AG04450 (cell line): ENCODE results near the gene IDI2. TPM values are rescaled to one million over a fixed set of nuclear protein-coding genes. Genes with fewer than 3 reads are reported as not detected.

Experiments
- CTCF ChIA-PET: fragments of 300-600, 350-600 bp; formaldehyde crosslinking; extraction: SDS; loops from one replicate; lab custom pipeline; 2022; ENCODE audit warnings: antibody characterized with exemption, inconsistent platforms; lab: Charles Lee
- POLR2A ChIA-PET: fragments of 350-600 bp; formaldehyde crosslinking; extraction: SDS; loops from one replicate; lab custom pipeline; 2021; ENCODE audit warnings: antibody characterized with exemption, inconsistent platforms; lab: Yijun Ruan, JAX
- DNase-seq: peaks from one replicate; pipeline ENCODE4 v3.0.0-alpha.2; 2011; ENCODE audit warnings: low read depth, low spot score
- H3K27ac ChIP-seq: one replicate; pipeline ENCODE4 v1.5.1; 2012; ENCODE audit warnings: low read depth, low read length, control low read depth
- H3K27me3 ChIP-seq: one replicate; pipeline ENCODE4 v1.6.0; 2012; ENCODE audit warnings: low read length; ENCODE audit not compliant: control insufficient read depth, insufficient read depth
- H3K4me3 ChIP-seq: 2 replicates; pipeline ENCODE4 v1.5.1; 2011; ENCODE audit warnings: mild to moderate bottlenecking, low read depth, low read length, control low read depth
- H3K9me3 ChIP-seq: 2 replicates; pipeline ENCODE4 v1.5.1; 2012; ENCODE audit warnings: low read length; ENCODE audit not compliant: control insufficient read depth, insufficient read depth
- CTCF ChIP-seq: IDR thresholded peaks from 2 replicates; pipeline ENCODE4 v1.5.1; 2011; ENCODE audit warnings: low read depth, low read length, control low read depth, inconsistent platforms
- polyA plus RNA-seq: library from polyadenylated mRNA; depleted of rRNA; stranded (reverse); fragments of >200 nt; gene quantifications from 2 replicates; pipeline ENCODE4 v1.2.3, GENCODE V29; 2011; rRNA removed

Gene IDI2
- polyA plus RNA-seq, 1 experiment, result not detected

DNA sequence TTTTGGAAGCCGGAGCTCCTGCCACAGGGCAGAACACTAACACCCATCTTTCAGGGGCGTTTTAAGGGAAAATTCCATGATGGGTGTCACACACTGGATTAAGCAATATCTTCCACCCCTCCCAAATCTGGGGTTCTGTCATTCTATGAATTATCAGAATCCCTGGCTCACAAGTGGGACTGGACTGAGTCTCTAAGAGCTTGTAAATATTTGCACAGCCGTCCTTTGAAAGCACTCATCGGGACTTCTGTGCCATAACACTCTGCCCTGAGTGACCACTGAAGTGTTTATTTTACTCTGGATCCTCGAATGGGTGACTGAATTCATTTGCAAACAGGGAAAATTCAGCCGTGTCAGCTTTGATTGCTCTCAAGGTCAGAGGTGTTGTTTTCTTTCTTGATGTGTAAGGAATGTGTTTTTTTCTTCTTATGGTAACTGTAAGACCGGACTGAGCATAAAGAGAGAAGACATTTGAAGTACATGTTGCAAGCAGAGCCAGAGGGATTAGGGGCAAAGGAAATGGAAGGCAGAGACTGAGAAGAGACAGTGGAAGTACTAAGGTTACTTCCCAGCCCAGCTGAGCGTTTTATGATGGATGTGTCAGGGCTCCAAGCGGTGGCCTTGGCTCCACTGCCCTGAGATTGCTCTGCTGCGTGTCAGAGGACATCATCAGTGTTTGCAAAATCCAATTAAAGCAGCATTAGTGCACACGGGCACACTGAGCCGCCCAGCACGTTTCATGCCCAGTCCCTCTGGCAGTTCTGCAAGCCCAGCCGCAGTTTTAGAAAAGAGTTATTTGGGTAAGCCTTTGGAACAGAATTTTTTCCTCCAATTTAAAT, 55.1 kb downstream of the IDI2 start:
- no peak overlapping the region for H3K27ac ChIP-seq
- H3K9me3 ChIP-seq, result peaks cover 5% of the 10 kb centered on the region; the same call in 1 of the 2 replicates
- ChIA-PET CTCF (interaction anchor here (1.0 kb wide), 1 partner anchor 10 kb away, joined by 3 read pairs; no protein-coding TSS in a partner anchor), POLR2A (interaction anchor here (1.1 kb wide), 1 partner anchor 17 kb away, joined by 3 read pairs; the partner anchor contains the start of gene GTPBP4)
- peak overlapping the region; percentile 13; the same call in 1 of the 2 replicates for H3K4me3 ChIP-seq
- no peak for TF ChIP-seq CTCF
- H3K27me3 ChIP-seq, result no peaks in the 10 kb centered on the region
- no peak for DNase-seq

DNA sequence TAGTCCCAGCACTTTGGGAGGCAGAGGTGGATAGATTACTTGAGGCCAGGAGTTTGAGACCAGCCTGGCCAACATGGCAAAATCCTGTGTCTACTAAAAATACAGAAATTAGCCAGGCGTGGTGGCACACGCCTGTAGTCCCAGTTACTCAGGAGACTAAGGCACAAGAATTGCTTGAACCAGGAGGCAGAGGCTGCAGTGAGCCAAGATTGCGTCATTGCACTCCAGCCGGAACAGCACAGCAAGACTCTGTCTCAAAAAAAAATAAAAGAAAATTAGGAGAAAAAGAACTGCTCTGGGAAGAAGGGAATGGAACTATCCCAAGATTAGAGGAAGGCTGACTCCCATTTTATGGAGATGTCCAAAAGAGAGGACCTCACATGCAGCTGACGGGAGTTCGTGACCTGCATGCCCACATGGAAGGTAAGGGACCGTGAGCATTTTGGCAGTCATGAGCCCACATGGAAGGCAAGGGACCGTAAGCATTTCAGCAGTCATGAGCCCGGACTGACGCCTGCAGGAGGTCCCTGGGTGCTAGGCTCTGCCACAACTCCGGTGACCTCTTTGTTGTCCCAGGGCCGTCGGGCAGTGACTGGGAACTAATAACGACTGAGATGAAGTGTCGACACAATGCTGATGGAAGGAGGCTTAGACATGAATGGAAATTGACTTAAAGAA, 56.0 kb downstream of the IDI2 start:
- no peak for DNase-seq
- no peak overlapping the region for H3K4me3 ChIP-seq
- CTCF ChIA-PET, result interaction anchor here (1.0 kb wide), 1 partner anchor 11 kb away, joined by 3 read pairs; no protein-coding TSS in a partner anchor
- no peak overlapping the region for H3K27ac ChIP-seq
- H3K27me3 ChIP-seq, result no peaks in the 10 kb centered on the region
- no peak for TF ChIP-seq CTCF
- H3K9me3 ChIP-seq, result peaks cover 9% of the 10 kb centered on the region; the same call in 1 of the 2 replicates
- POLR2A ChIA-PET, result interaction anchor here (1.1 kb wide), 1 partner anchor 18 kb away, joined by 3 read pairs; the partner anchor contains the start of gene GTPBP4

Other genes starting within 250 kb of the IDI2 start
- 33.5 and 34.0 TPM in 2 replicates for gene LARP4B, start 94.2 kb downstream of the IDI2 start, polyA plus RNA-seq
- 33.4 and 34.9 TPM in 2 replicates for gene GTPBP4, start 37.4 kb downstream of the IDI2 start, polyA plus RNA-seq
- gene IDI1, start 23.3 kb upstream of the IDI2 start, polyA plus RNA-seq, result 29.4 and 37.6 TPM in 2 replicates
- 15.0 and 16.0 TPM in 2 replicates for gene WDR37, start 30.5 kb upstream of the IDI2 start, polyA plus RNA-seq